ENCODE results near the gene GYG2. TPM values are rescaled to one million over a fixed set of nuclear protein-coding genes. Genes with fewer than 3 reads are reported as not detected.

The GYG2 gene
- total RNA-seq: 7.5 and 7.7 TPM in 2 replicates

GRCh38 chrX:2828344-2828958 is at the start of gene GYG2:
TSS of gene GYG2 (plus strand) at chrX:2828930. CDS start at chrX:2830189, 1,259 bp downstream.

GRCh38 chrX:2928583-2929434 is 100.1 kb downstream of the GYG2 start, which contains the start of gene ARSD:
TSS of gene ARSD (minus strand) at chrX:2929339. CDS start at chrX:2929275, 64 bp downstream.

Other genes starting within 250 kb of the GYG2 start
- 350 and 661 TPM in 2 replicates for gene CD99, start 137.6 kb upstream of the GYG2 start, total RNA-seq
- gene XG, start 76.9 kb upstream of the GYG2 start, total RNA-seq: under 0.01 and 3.0 TPM in 2 replicates
- gene ARSD, start 100.4 kb downstream of the GYG2 start, total RNA-seq: 7.6 and 8.3 TPM in 2 replicates
- not detected in 2 replicates for gene ARSH, start 177.6 kb downstream of the GYG2 start, total RNA-seq
- gene ARSF, start 212.5 kb downstream of the GYG2 start, total RNA-seq: not detected in 2 replicates

Measured in pericardium fibroblast (primary cell).